NCI-H1930 (cell line): ENCODE data around the gene MYO3B.

Source experiments
- DNase-seq, 2 experiments: peaks; one replicate each; lab custom pipeline; 2025; lab: John Stamatoyannopoulos, UW

The MYO3B gene

DNA sequence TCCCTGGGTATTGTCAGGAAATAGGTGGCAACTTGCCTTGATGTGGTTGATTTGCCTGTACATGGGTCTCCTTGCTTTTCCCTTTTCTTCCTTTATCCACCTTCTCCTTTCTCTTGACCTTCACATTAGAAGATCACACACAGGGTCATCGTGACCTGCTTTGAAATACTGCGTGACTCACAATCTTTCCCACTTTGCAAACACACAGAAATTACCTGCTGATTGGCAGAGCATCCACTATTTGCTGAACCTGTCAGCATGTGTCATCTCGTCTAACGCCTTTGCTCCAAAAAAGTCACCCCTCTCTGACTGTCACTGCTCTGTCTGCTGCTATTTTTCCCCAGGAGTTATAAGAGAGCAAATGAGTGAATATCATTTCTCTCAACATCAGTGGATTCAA, 60.8 kb downstream of the MYO3B start:
- no peak for DNase-seq

DNA sequence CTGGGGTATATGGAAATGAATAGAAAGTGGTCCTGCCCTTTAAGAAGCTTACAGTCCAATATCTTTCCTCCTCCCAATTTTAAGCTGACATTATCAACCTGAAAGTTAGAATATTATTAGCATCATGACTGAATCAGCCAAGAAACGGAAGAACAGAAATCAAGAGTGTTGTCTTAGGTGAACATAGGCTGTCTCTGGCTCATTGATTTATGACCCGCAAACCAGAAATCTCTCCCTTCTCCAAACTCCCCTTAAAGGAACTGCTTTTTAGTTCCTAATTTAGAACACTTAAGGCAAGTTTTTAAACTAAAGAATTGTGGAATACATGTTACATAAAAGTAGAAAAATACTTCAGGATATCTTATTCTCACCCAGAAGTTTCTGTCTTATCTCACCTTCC, 62.7 kb downstream of the MYO3B start:
- no peak for DNase-seq

DNA sequence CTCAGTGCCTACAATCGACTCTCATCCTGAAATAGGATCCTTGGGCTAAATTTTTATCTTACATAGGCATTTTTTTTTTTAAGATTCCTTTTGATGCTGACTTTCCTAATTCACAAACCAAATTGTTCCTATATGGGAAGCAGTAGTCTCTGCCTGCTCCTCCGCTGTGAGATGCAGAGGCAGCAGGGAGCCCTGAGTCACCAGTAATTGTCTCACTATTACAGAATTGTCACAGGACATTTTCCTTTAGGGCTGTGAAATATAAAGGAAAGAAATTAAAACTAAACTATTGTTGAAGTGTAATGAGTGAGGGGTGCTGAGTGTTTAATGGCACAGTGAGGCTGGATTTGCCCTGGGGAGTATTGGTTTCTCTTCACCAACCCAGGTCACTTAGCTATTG, 63.8 kb downstream of the MYO3B start:
- DNase-seq: no peak

DNA sequence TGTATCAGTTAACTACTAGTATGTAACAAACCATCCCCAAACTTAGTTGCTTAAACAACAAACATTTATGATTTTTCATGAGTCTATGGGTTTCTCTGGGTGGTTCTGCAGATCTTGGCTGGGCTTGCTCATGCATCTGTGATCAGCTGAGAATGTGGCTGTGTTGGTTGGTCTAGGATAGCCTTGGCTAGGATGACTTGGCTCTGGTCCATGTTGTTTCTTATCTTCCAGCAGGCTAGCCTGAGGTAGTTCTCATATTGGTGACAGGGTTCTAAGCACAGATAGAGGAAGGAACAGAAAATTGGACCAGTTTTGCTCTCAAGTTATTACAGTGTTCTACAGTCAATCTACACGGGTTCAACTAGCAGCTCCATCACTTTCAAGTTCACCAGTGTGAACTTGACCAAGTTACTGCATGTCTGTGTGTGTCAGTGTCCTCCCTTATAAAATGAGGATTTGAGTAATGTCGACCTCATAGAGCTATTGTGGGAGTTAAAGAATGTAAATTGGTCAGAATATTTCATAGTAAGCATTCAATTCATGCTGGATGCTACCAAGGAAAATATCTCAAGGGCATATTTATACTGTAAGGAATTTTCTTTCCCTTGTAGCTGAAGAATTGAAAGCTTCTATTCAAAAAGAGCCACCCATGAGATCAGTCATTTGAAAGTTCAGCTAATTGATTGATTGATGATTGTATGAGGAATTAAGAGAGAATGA, 65.3 kb downstream of the MYO3B start:
- no peak for DNase-seq

- no peak for DNase-seq
Observed at GRCh38 chr2:170243898-170244297, 66.0 kb downstream of the MYO3B start.

DNA sequence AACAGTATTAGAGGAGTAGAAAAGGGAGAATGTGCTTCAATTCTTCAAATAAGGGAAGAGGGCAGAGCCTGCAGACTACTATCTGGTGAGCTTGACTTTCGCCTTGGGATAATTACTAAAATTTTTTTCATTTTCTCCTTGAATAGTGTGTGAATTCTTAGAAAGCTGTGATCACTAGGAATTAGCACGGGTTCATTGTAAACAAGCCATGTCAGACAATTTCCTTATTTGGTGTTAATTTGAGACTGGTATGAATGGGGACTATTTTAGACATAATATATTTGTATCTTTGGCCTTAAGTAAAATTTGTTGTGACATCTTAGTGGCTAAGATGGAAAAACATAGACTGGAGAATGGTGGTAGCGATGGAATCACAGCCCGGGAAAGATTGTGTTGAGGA, 66.6 kb downstream of the MYO3B start:
- DNase-seq: no peak

GRCh38 chr2:170245312-170245711, 67.4 kb downstream of the MYO3B start:
- DNase-seq: no peak

GRCh38 chr2:170247333-170247732, 69.4 kb downstream of the MYO3B start:
- DNase-seq: no peak

DNA sequence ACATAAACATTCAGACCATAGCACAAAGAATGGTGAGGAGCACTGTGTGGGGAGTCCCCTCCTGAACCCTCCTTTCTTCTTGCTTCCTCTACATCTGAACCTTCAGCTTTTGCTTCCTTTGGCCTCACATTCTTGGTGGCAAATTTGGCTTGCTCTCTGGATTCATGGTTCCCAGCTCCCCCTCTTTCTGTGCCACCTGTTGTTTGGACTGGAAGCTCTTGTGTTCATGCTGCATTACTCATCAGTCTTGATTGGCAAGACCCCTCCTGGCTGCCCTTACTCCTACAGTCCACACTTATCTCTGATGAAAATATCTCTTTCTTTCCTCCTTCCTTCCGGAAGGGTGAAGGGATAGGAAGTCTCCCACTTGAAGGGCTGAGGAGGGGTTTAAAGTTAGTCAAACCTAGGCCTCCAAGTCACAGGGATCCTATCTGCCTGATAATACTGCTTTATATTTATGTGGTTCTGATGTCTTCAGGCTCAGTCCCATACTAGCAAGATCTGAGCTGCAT, 70.0 kb downstream of the MYO3B start:
- DNase-seq: no peak

DNA sequence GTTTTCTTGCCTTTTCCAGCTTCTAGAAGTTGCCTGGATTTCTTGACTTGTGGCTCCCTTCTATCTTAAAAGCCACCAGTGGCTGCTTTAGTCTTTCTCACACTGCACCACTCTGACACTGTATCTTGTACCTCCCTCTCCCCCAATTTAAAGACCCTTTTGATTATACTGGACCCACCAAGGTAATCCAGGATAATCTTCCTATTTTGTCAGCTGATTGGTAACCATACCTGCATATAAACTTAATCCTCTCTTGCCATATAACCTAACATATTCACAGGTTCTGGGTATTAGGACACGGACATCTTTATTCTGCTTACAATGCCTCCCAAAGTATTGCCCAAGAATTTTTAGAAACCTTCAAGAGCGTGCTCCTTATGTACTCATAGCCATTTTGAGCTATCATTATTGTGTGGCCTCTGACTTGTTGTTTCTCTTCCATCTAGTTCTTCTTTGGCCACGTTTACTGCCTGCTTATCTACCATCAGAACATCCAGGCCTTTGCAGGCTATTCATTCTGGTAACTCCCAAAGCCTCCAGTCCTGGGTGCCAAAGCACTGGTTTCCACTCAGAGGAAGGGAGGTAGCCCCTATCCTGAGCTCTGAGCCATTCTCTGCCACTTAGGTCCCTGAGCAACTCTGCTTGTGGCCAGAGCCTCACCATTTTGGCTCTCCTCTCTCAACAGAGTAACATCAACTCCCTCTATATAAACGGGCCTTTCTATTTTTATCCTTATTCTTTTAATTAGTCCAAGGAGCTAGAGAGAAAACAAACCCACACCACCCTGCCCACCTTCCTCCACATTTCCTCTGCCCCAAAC, 70.8 kb downstream of the MYO3B start:
- DNase-seq: no peak

GRCh38 chr2:170249761-170250160, 71.8 kb downstream of the MYO3B start:
- DNase-seq: no peak

DNA sequence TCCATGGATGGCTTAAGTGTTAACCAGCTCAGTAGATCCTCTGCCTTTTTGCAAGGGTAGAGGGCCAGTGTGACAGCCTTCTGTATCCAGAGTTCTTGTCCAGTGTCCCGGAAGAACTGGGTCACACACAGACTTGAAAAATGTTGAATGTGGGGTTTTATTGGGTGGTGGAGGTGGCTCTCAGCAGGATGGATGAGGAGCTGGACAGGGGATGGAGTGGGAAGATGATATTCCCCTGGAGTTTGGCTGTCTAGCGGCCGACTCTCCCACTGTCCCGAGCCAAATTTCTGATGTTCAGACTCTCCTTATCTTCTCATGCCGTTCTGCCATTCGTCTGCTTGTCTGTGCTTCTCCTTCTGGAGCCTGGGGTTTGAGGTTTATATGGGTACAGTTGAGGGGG, 72.6 kb downstream of the MYO3B start:
- no peak for DNase-seq

DNA sequence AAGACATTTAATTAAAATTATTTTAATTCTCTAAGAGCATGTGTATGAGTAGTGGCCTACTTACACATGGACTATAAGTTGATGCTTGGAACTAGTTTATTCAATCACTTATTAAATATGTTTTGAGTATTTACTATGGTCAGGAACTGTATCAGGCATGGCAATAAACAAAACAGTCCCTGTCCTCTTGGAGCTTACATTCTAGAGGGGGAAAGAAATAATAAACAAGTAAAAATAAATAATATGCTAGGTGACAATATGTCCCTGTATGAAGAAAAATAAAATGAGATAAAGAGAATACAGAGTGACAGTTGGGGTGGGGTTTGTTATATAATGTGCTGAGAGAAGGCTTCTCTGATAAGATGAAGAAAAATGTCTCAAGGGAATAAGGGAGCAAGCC, 74.5 kb downstream of the MYO3B start:
- no peak for DNase-seq

DNA sequence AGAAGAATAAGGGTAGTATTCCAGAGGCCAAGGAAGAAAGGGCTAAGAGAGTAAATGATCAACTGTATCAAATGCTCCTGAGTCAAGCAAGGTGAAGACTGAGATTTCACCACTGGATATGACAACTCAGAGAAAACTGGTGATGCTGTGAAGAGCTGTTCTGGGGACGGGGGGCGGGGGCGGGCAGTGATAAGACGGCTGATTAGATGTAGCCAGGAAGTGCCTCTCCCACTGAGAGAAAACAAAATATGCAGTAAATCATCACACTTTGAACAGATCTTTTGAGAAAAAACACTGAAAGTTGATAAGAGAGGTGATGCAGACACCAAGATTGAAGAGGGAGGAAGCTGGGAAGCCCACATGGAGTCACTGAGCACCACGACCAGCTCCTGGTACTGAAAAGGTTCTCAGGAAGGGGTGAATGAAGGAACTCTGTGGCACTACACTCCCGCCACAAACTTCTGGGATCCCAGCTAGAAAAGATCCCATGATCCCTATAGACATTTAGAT, 75.8 kb downstream of the MYO3B start:
- DNase-seq: no peak

DNA sequence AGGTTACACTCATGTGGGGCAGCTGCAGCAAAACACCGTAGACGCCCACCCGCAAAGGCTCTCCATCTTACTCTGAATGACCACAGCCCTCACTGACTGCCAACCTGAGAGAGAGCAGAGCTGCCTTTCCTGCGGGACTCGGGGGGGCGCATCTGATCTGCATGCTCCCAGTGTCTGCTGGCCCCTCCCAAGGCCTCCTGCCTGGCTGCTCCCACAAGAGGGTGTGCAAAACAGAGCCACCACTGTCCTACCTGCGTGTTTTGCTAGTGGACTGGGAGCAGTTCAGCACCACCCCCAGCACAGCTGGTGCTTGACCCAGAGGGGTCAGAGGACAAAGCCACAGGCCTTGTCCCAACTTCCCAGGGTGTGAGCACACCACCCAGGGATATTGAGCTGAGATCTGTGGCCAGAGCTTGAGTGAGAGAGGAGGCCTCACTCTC, 76.4 kb downstream of the MYO3B start:
- DNase-seq: no peak

DNA sequence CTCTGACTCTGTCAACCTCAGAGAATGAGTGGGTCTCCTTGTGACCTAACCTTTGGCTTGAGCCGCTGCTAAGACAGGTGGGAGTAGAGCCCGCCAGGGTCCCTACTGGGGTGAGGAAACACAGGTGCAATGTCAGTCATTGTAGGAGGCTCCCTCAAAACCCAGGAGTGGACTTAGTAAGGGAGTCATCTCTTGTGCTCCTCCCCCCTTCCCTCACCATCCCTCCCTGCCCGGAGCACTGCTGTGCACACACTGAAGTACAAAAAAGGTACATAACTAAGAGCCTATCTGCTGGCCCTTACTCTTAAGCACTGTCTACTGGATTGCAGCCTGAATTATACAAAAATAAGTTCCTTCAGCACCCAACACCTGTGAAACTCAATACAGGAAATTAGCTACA, 77.2 kb downstream of the MYO3B start:
- no peak for DNase-seq

DNA sequence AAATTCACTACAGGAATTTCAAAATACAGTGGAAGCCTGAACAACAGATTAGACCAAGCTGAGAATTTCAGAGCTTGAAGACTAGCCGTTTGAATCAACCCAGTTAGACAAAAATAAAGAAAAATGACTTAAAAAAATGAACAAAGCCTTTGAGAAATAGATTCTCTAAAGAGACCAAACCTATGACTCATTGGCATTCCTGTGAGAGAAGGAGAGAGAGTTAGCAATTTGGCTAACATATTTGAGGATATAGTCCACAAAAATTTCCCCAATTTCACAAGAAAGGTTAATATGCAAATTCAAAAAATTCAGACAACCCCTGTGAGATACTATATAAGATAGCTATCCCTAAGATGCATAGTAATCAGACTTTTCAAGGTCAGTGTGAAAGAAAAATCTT, 78.0 kb downstream of the MYO3B start:
- no peak for DNase-seq

DNA sequence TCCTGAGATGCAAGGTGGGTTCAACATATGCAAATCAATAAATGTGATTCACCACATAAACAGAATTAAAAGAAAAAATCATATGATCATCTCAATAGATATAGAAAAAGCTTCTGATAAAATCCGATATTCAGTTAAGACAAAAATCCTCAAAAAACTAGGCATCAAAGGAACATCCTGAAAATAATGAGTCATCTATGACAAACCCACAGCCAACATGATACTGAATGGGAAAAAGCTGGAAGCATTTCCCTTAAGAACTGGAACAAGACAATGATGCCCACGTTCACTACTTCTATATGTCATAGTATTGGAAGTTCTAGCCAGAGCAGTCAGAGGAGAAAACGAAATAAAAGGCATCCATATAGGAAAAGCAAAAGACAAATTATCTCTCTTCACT, 80.4 kb downstream of the MYO3B start:
- no peak for DNase-seq

DNA sequence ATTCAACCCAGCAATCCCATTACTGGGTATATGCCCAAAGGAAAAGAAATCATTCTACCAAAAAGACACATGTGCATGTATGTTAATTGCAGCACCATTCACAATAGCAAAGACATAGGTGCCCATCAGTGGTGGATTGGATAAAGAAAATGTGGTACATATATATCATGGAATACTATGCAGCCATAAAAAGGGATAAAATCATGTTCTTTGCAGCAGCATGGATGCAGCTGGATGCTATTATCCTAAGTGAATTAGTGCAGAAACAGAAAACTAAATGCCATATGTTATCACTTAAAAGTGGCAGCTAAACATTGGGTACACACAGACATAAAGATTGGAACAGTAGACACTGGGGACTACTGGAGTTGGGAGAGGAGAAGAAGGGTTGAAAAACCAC, 82.2 kb downstream of the MYO3B start:
- no peak for DNase-seq

- DNase-seq: no peak
Observed at GRCh38 chr2:170261566-170261965, 83.6 kb downstream of the MYO3B start.

DNA sequence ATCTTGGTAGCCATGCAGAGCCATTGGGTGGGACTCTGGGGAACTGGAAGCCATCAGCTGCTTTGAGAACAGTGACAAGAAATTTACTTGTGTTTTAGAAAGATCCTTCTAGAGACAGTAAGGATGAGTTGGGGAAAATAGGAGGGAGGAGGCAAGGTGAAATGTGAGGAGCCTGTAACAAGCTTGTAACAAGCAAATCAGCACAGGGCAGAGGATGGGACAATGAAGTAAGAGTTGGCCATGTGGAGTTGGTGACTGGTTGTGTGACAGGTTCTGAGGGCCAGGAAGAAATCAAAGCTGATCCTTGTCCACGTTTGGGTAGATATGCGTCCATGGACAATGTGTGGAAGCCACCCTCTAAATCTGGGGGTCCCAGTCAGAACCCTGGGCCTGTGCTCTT, 84.4 kb downstream of the MYO3B start:
- no peak for DNase-seq

DNA sequence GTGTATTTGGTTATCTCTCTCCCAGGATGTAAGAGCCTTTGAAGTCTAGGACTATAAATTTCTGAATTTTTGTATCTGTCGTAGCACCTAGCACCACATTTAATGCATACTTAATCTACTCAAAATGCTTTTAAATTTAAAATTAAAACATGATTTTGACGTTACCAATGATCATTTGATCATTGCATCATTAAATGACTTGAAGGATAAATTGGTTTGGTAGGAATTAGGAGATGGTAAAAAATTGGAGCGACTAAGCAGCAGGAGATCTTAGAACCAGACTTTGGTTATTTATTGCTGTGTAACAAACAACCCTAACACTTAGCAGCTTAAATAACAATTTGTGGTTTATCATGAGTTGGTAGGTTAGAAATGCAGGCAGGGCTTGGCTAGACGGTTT, 84.9 kb downstream of the MYO3B start:
- DNase-seq: no peak
